ENCODE results near the gene PERM1. TPM values are rescaled to one million over a fixed set of nuclear protein-coding genes. Genes with fewer than 3 reads are reported as not detected.

The PERM1 gene
- total and polyA plus RNA-seq, 9 of the 15 experiments (the other 6 are each of a cell fraction or from before 2014, with no cell fraction given): not detected

DNA sequence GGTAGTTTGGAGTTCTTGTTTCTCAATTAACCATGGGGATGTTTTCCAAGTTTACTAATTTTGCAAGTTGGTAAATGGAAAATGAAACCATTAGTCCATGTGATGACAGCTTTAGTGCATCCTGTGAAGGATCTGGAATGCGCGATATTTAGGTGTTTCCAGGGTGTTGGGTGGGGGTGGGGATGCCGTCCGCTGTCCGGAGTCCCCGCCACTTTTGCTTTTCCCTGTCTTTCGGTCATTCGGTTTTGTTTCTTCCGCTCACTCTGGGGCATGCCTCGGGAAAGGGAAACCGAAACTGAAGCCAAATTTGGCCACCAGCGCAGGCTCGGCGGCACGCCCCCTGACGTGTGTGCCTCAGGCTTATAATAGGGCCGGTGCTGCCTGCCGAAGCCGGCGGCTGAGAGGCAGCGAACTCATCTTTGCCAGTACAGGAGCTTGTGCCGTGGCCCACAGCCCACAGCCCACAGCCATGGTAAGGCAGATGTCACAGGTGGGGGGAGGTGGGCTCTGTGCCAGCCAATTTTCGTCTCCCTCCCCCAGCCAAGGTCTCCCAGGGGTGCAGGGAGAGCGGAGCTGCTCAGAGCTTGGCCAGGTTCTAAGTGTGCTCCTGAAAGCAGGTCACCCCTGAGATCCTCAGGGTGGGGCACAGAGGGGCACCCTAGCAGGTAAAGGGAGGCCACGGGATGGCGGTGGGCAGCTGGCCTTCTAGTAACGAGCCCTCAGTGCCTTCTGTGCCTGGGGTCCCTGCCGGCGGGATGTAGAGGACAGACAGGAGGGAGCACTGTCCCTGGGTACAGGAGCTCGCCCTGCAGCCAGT is 31.4 kb upstream of the PERM1 start, which contains the start of gene ISG15 (continued):
- TF ChIP-seq, protein P1, sequence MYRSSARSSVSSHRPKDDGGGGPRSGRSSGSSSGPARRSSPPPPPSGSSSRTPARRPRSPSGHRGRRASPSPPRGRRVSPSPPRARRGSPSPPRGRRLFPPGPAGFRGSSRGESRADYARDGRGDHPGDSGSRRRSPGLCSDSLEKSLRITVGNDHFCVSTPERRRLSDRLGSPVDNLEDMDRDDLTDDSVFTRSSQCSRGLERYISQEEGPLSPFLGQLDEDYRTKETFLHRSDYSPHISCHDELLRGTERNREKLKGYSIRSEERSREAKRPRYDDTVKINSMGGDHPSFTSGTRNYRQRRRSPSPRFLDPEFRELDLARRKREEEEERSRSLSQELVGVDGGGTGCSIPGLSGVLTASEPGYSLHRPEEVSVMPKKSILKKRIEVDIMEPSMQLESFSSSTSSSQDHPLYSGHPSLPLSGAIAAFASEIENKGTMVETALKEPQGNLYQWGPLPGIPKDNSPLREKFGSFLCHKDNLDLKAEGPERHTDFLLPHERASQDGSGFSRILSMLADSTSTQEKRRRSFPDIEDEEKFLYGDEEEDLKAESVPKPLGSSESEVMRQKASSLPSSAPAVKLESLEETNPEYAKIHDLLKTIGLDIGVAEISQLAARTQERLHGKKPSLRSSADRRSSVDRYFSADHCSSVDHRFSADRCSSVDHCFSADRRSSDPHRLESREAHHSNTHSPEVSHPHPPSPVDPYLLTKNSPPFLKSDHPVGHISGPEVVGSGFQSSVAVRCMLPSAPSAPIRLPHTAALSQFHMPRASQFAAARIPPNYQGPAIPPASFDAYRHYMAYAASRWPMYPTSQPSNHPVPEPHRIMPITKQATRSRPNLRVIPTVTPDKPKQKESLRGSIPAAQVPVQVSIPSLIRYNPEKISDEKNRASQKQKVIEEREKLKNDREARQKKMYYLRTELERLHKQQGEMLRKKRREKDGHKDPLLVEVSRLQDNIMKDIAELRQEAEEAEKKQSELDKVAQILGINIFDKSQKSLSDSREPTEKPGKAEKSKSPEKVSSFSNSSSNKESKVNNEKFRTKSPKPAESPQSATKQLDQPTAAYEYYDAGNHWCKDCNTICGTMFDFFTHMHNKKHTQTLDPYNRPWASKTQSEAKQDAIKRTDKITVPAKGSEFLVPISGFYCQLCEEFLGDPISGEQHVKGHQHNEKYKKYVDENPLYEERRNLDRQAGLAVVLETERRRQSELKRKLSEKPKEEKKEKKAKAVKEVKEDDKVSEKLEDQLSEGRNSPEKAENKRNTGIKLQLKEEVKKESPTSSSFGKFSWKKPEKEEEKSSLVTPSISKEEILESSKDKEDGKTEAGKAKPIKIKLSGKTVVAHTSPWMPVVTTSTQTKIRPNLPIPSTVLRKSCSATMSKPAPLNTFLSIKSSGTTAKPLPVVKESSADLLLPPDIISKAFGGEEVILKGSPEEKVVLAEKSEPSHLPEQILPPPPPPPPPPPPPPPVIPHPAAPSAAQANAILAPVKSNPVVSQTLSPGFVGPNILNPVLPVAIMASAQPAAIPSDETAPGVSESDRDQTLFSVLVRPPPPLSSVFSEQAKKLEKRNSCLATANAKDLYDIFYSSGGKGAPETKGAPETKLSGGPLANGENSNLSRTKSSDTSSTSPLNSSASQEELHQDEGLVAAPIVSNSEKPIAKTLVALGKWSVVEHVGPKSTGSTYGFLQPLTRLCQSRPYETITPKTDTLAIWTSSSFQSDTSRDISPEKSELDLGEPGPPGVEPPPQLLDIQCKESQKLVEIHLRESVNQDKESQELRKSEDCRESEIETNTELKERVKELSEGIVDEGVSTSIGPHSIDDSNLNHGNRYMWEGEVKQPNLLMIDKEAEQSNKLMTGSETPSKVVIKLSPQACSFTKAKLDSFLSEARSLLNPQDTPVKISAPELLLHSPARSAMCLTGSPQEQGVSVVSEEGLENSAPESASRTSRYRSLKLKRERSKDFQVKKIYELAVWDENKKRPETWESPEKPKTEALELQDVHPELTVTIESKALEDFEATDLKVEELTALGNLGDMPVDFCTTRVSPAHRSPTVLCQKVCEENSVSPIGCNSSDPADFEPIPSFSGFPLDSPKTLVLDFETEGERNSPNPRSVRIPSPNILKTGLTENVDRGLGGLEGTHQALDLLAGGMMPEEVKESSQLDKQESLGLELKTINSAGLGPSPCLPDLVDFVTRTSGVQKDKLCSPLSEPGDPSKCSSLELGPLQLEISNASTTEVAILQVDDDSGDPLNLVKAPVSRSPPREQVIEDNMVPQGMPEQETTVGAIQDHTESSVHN (IDR thresholded peaks at IDR 0.05; ENCODE audit: borderline replicate concordance in 1 of 2, low read depth in 1 of 2): peak in 1 of 2 experiments; percentile 97; a peak in 2 of 4 replicates
- peak; percentile 31; the same call in 1 of the 2 replicates for TF ChIP-seq CEBPG (CRISPR knock-in tag; IDR thresholded peaks at IDR 0.05)
- TF ChIP-seq CEBPG (tag; conservative IDR thresholded peaks at IDR 0.05 in 1 of 2, IDR thresholded peaks at IDR 0.05 in 1 of 2): no peak
- no peak for TF ChIP-seq HIVEP1 (CRISPR knock-in tag; IDR thresholded peaks at IDR 0.05)
- TF ChIP-seq, protein P2, sequence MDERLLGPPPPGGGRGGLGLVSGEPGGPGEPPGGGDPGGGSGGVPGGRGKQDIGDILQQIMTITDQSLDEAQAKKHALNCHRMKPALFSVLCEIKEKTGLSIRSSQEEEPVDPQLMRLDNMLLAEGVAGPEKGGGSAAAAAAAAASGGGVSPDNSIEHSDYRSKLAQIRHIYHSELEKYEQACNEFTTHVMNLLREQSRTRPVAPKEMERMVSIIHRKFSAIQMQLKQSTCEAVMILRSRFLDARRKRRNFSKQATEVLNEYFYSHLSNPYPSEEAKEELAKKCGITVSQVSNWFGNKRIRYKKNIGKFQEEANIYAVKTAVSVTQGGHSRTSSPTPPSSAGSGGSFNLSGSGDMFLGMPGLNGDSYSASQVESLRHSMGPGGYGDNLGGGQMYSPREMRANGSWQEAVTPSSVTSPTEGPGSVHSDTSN (CRISPR knock-in tag; IDR thresholded peaks at IDR 0.05; ENCODE audit: low read depth): no peak
- TF ChIP-seq, protein P2 (tag; conservative IDR thresholded peaks at IDR 0.05; ENCODE audit: low read depth): peak; percentile 94
- TF ChIP-seq SMARCA4 (IDR thresholded peaks at IDR 0.05): peak; percentile 72
- peak in 1 of 3 experiments; percentile 33 for TF ChIP-seq YY1 (IDR thresholded peaks at IDR 0.05; ENCODE audit: borderline replicate concordance in 1 of 3, control insufficient read depth in 1 of 3, extremely low read depth in 1 of 3, insufficient read depth in 3 of 3, insufficient read length in 1 of 3, insufficient replicate concordance in 2 of 3, low read depth in 1 of 3, low read length in 2 of 3)
- TF ChIP-seq, protein P3, sequence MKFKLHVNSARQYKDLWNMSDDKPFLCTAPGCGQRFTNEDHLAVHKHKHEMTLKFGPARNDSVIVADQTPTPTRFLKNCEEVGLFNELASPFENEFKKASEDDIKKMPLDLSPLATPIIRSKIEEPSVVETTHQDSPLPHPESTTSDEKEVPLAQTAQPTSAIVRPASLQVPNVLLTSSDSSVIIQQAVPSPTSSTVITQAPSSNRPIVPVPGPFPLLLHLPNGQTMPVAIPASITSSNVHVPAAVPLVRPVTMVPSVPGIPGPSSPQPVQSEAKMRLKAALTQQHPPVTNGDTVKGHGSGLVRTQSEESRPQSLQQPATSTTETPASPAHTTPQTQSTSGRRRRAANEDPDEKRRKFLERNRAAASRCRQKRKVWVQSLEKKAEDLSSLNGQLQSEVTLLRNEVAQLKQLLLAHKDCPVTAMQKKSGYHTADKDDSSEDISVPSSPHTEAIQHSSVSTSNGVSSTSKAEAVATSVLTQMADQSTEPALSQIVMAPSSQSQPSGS (CRISPR knock-in tag; IDR thresholded peaks at IDR 0.05): no peak
- peak; percentile 89 for TF ChIP-seq BHLHE40 (IDR thresholded peaks at IDR 0.05; ENCODE audit: low read length)
- TF ChIP-seq HCFC1 (IDR thresholded peaks at IDR 0.05; ENCODE audit: low read depth, low read length): peak; percentile 62

Measured in K562 (cell line).